DND-41 (cell line): Measurements from ENCODE around the gene LCN2.
"Not testable (repeated sequence)": the region's sequence is repeated elsewhere in the genome, so short reads cannot be mapped to it uniquely, and the experiment has no call there.

Source experiments
- ATAC-seq: fragments of 200-7000 bp; cut with Tn5 transposase; 3 replicates; pipeline ENCODE4 v1.9.1; 2021; ENCODE audit warnings: low read depth; ENCODE audit not compliant: insufficient read depth
- DNase-seq: peaks from one replicate; pipeline ENCODE4 v3.0.0-alpha.2; 2020
- H2AFZ ChIP-seq: 2 replicates; pipeline ENCODE4 v1.6.0; 2012; ENCODE audit warnings: low read depth, low read length
- H3K27ac ChIP-seq: 2 replicates; pipeline ENCODE4 v1.5.1; 2012; ENCODE audit warnings: low read length, inconsistent platforms
- H3K27me3 ChIP-seq: fragments of 200-600 bp; sonication (generic); 2 replicates; pipeline ENCODE4 v1.6.0; 2012; ENCODE audit warnings: low read length, mild to moderate bottlenecking, inconsistent platforms; ENCODE audit not compliant: insufficient read depth, poor library complexity
- H3K36me3 ChIP-seq: 2 replicates; pipeline ENCODE4 v1.5.1; 2012; ENCODE audit warnings: low read length, inconsistent platforms; ENCODE audit not compliant: insufficient read depth
- H3K4me1 ChIP-seq: 2 replicates; pipeline ENCODE4 v1.5.1; 2012; ENCODE audit warnings: mild to moderate bottlenecking, low read length; ENCODE audit not compliant: insufficient read depth
- H3K4me2 ChIP-seq: 2 replicates; pipeline ENCODE4 v1.6.0; 2012; ENCODE audit warnings: mild to moderate bottlenecking, moderate library complexity, low read length, inconsistent platforms; ENCODE audit not compliant: insufficient read depth
- H3K4me3 ChIP-seq, 2 experiments: fragments of 200-600 bp in 1 of 2; shearing (Covaris generic) in 1 of 2; 2 replicates each; pipeline ENCODE4 v1.5.1; 2012 to 2016; ENCODE audit warnings: inconsistent platforms in 2 of 2, low read length in 2 of 2, mild to moderate bottlenecking in 2 of 2, low read depth in 1 of 2, moderate library complexity in 1 of 2
- H3K79me2 ChIP-seq: 2 replicates; pipeline ENCODE4 v1.6.0; 2012; ENCODE audit warnings: low read length, inconsistent platforms; ENCODE audit not compliant: insufficient read depth
- H3K9ac ChIP-seq: 2 replicates; pipeline ENCODE4 v1.6.0; 2012; ENCODE audit warnings: low read depth, mild to moderate bottlenecking, inconsistent platforms, low read length, moderate library complexity
- H3K9me3 ChIP-seq: 2 replicates; pipeline ENCODE4 v1.5.1; 2012; ENCODE audit warnings: low read length, moderate library complexity, mild to moderate bottlenecking, inconsistent platforms; ENCODE audit not compliant: insufficient read depth, severe bottlenecking
- H4K20me1 ChIP-seq: 2 replicates; pipeline ENCODE4 v1.6.0; 2012; ENCODE audit warnings: low read length; ENCODE audit not compliant: insufficient read depth
- CTCF ChIP-seq: IDR thresholded peaks from 2 replicates; pipeline ENCODE4 v1.5.1; 2012; ENCODE audit warnings: borderline replicate concordance, low read length, moderate library complexity, mild to moderate bottlenecking; ENCODE audit not compliant: poor library complexity, severe bottlenecking; ENCODE audit errors: extremely low read depth
- EZH2 ChIP-seq: IDR thresholded peaks from 3 replicates; pipeline ENCODE4 v1.6.1; 2012; ENCODE audit warnings: borderline replicate concordance, low read depth, mild to moderate bottlenecking, moderate library complexity, low read length, inconsistent platforms; ENCODE audit not compliant: severe bottlenecking

Gene LCN2

GRCh38 chr9:128128836-128129590 lies 20.2 kb upstream of the LCN2 start:
- H3K9me3 ChIP-seq: no peaks in the 10 kb centered on the region
- ATAC-seq: no peak
- peak overlapping the region; percentile 68 for H3K4me2 ChIP-seq
- no peak for DNase-seq
- H3K9ac ChIP-seq: peak overlapping the region; percentile 97
- peak overlapping the region; percentile 28 to 64 for H3K4me3 ChIP-seq
- H2AFZ ChIP-seq: peak overlapping the region; percentile 74
- peaks cover 20% of the 10 kb centered on the region for H4K20me1 ChIP-seq
- peaks cover 35% of the 10 kb centered on the region for H3K4me1 ChIP-seq
- H3K27ac ChIP-seq: peak overlapping the region; percentile 96
- TF ChIP-seq EZH2 (no peak), CTCF (no peak)
- no peaks in the 10 kb centered on the region for H3K27me3 ChIP-seq
- peaks cover 13% of the 10 kb centered on the region for H3K36me3 ChIP-seq
- H3K79me2 ChIP-seq: peaks cover 31% of the 10 kb centered on the region

DNA sequence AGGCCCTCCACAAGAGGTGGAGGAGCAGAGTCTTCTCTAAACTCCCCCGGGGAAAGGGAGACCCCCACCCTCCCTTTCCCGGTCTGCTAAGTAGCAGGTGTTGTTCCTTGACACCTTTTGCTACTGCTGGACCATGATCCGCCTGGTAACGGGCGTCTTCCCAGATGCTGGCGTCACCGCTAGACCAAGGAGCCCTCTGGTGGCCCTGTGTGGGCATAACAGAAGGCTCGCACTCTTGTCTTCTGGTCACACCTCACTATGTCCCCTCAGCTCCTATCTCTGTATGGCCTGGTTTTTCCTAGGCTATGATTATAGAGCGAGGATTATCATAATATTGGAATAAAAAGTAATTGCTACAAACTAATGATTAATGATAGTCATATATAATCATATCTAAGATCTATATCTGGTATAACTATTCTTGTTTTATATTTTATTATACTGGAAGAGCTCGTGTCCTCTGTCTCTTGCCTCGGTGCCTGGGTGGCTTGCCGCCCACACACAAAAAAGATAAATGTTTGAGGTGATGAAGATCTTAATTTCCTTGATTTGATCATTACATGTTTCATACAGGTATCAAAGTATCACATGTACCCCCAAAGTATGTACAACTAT lies 19.2 kb upstream of the LCN2 start:
- H3K79me2 ChIP-seq: peaks cover 23% of the 10 kb centered on the region
- not testable (repeated sequence) for H3K9me3 ChIP-seq, H2AFZ ChIP-seq, H3K27ac ChIP-seq, H3K9ac ChIP-seq, H3K4me3 ChIP-seq, H3K36me3 ChIP-seq, H3K4me2 ChIP-seq, H3K27me3 ChIP-seq, ATAC-seq
- peaks cover 11% of the 10 kb centered on the region; the same call in 1 of the 2 replicates for H4K20me1 ChIP-seq
- peak; percentile 59 for DNase-seq
- peak; percentile 6 for TF ChIP-seq CTCF
- H3K4me1 ChIP-seq: peaks cover 28% of the 10 kb centered on the region

GRCh38 chr9:128130651-128131050 lies 18.6 kb upstream of the LCN2 start:
- Histone ChIP-seq H3K79me2 (peaks cover 18% of the 10 kb centered on the region), H3K4me1 (peaks cover 23% of the 10 kb centered on the region)
- not testable (repeated sequence) for H2AFZ ChIP-seq, ATAC-seq, H3K36me3 ChIP-seq, H3K4me3 ChIP-seq, H3K9ac ChIP-seq, DNase-seq, H3K9me3 ChIP-seq, H3K4me2 ChIP-seq, H4K20me1 ChIP-seq, H3K27me3 ChIP-seq, H3K27ac ChIP-seq

DNA sequence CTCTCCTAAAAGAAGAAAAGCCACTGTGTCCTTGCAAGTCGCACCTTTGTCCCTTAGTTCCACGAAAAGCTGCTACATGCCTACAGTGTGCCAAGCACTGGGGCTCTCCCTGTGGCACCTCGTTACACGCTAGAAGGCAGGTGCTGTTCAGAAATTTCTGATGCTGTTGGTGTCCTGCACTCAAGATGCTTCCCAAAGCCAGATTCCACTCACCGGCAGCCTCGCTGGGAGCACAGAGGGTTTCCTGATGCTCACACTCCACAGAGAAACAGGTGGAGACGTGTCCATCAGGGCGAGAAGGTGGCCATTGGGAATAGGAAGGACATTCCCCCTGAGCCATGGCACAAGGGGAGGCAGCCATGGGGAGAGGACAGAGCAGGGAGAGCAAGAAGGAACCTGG lies 17.9 kb upstream of the LCN2 start:
- H3K9ac ChIP-seq, H3K4me3 ChIP-seq, H3K4me2 ChIP-seq, H3K27me3 ChIP-seq, H3K36me3 ChIP-seq, ATAC-seq, DNase-seq, H3K27ac ChIP-seq, H3K9me3 ChIP-seq, H2AFZ ChIP-seq, H4K20me1 ChIP-seq: not testable (repeated sequence)
- Histone ChIP-seq H3K79me2 (peaks cover 11% of the 10 kb centered on the region), H3K4me1 (peaks cover 16% of the 10 kb centered on the region)

GRCh38 chr9:128132139-128132538 lies 17.1 kb upstream of the LCN2 start:
- not testable (repeated sequence) for H3K4me2 ChIP-seq, H3K36me3 ChIP-seq, H2AFZ ChIP-seq, H4K20me1 ChIP-seq, DNase-seq, H3K4me3 ChIP-seq, H3K4me1 ChIP-seq, H3K9me3 ChIP-seq, H3K27ac ChIP-seq, H3K27me3 ChIP-seq, H3K9ac ChIP-seq, H3K79me2 ChIP-seq, ATAC-seq

DNA sequence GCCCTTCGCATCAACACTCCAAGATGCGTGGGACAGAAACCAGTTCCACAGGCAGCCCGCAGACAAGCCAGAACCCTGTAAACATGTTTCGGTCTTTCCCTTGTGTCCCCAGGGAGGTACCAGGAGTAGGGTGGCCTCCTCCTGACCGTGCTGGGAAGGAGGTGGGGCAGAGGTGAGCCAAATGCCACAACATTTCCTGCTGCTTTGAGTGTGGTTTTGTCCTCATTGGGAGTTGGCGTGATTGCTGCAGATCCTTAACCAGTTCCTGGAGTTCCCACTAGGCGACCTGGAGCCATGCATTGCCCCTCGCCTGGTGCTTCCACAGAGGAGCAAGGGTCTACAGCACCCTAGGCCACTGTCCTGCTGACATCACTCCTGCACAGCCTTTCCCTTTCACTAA lies 13.7 kb upstream of the LCN2 start:
- not testable (repeated sequence) for H2AFZ ChIP-seq, DNase-seq, H3K27me3 ChIP-seq, H3K4me1 ChIP-seq, H3K4me3 ChIP-seq, H3K27ac ChIP-seq, H3K4me2 ChIP-seq, H3K79me2 ChIP-seq, H3K9ac ChIP-seq, H3K36me3 ChIP-seq, ATAC-seq, H3K9me3 ChIP-seq, H4K20me1 ChIP-seq
